ENCODE results near the gene HELB. TPM values are rescaled to one million over a fixed set of nuclear protein-coding genes. Genes with fewer than 3 reads are reported as not detected.

The HELB gene
- 10 to 100 TPM; 29.2 to 45.6 (median 36.6) TPM for total RNA-seq
- total RNA-seq (2013) = 48.2 TPM

DNA sequence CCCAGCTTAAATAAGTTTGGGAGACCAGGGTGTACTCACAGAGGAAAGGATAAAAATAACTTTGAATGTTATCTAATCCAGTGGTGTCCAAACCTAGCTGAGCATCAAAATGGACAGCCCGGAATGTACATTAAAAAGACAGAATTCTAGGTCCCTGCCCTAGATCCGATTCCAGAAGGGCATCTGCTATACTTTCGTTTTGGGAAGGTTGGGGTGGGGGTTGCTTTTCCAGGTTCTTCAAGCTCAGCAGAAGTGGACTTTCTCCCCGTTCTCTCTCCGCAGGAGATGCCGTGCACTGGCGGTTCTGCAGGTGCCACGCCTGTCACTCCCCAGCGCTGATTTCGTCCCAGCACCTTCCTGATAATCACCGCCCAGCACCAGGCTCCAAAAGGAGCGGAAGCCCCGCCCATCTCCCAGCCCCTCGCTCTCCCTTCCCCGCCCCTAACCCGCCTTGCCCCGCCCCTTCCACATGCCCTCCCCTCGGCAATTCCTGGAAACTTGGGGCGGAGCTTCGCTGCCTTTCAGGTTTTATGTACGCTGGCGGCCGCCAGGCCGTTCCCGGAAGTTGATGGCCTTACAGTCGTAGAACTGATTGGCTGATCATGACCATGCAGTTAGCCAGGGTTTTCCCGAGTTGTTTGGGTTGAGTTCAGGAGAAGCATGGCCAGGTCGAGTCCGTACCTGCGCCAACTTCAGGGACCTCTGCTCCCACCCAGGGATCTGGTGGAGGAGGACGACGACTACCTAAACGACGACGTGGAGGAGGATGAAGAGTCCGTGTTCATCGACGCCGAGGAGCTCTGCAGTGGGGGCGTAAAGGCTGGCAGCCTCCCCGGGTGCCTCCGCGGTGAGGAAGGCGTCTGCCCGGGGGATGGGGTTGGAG is at the start of gene HELB:
Gene HELB (plus strand): TSS at position 550 of the 883 bp plus-strand sequence. CDS start 111 bp downstream, at position 661.
- H3K4me3 Mint-ChIP-seq = peak within 1 kb of the TSS; percentile 98
- H3K27ac Mint-ChIP-seq = peak within 1 kb of the TSS; percentile 82 to 99
- peak within 1 kb of the TSS; percentile 91 for H3K4me3 ChIP-seq (ENCODE audit: low read length)
- H3K4me1 Mint-ChIP-seq = peaks cover 39 to 47% of the 10 kb centered on the region in 2 donors
- no peaks in the 10 kb centered on the region for H3K9me3 Mint-ChIP-seq
- intact Hi-C loops (cut with micrococcal nuclease) = loop anchor here (2.0 to 10.0 kb wide), 3 partner anchors 133 to 965 kb away; partner anchors contain the start of genes CAND1, LLPH and TMBIM4
- under 1% methylated on average over 45 of the region's 45 CpGs for WGBS (ENCODE audit: insufficient coverage)
- ATAC-seq = peak; percentile 86 to 94 (median 89)
- H3K9me3 ChIP-seq (ENCODE audit: control insufficient read depth, insufficient read depth, low read length) = no peaks in the 10 kb centered on the region
- peak; percentile 82 to 97 for DNase-seq
- no peaks in the 10 kb centered on the region for H3K27me3 ChIP-seq (ENCODE audit: control insufficient read depth, insufficient read depth, low read length)
- H3K27me3 Mint-ChIP-seq (ENCODE audit: low read depth in 2 of 2) = no peaks in the 10 kb centered on the region
- TF ChIP-seq, protein P1, sequence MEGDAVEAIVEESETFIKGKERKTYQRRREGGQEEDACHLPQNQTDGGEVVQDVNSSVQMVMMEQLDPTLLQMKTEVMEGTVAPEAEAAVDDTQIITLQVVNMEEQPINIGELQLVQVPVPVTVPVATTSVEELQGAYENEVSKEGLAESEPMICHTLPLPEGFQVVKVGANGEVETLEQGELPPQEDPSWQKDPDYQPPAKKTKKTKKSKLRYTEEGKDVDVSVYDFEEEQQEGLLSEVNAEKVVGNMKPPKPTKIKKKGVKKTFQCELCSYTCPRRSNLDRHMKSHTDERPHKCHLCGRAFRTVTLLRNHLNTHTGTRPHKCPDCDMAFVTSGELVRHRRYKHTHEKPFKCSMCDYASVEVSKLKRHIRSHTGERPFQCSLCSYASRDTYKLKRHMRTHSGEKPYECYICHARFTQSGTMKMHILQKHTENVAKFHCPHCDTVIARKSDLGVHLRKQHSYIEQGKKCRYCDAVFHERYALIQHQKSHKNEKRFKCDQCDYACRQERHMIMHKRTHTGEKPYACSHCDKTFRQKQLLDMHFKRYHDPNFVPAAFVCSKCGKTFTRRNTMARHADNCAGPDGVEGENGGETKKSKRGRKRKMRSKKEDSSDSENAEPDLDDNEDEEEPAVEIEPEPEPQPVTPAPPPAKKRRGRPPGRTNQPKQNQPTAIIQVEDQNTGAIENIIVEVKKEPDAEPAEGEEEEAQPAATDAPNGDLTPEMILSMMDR (IDR thresholded peaks at IDR 0.05) = no peak
- peaks cover 16% of the 10 kb centered on the region for H3K36me3 ChIP-seq (ENCODE audit: control insufficient read depth, insufficient read depth, low read length)
- H3K36me3 Mint-ChIP-seq = peaks cover 5% of the 10 kb centered on the region
- H3K27ac ChIP-seq (ENCODE audit: low read length) = peak within 1 kb of the TSS; percentile 84
- H3K4me1 ChIP-seq (ENCODE audit: control insufficient read depth, insufficient read depth, low read length) = peaks cover 14% of the 10 kb centered on the region

DNA sequence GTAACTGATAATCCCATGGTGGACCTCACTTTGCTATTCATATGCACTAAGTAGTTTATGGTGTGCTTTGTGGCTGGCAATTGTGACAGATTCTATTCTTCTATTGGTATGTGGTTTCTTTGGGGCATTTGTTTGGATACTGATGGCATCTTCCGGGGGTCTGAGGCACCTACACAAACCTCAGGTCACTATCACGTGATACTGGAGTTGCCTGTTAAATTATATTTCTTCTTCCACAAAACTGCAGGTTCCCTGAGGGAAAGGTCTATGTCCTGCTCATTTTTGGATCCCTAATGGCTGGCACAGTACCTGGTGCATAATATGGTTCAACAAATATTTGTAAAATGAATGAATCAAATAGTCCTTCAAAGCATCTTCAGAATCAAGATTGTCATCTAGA is 49.5 kb upstream of the HELB start:
- ATAC-seq (no peak), DNase-seq (no peak)
- no peak overlapping the region for H3K4me3 ChIP-seq (ENCODE audit: low read length)
- Mint-ChIP-seq H3K4me1 (no peaks in the 10 kb centered on the region), H3K27ac (no peak overlapping the region), H3K27me3 (ENCODE audit: low read depth in 2 of 2) (no peaks in the 10 kb centered on the region), H3K36me3 (no peaks in the 10 kb centered on the region), H3K9me3 (no peaks in the 10 kb centered on the region), H3K4me3 (no peak overlapping the region)
- 92% methylated on average over 2 of the region's 2 CpGs for WGBS (ENCODE audit: insufficient coverage)
- H3K4me1 ChIP-seq (ENCODE audit: control insufficient read depth, insufficient read depth, low read length) = no peaks in the 10 kb centered on the region
- intact Hi-C loops (cut with micrococcal nuclease) = no loop called here
- no peaks in the 10 kb centered on the region for H3K9me3 ChIP-seq (ENCODE audit: control insufficient read depth, insufficient read depth, low read length)
- H3K36me3 ChIP-seq (ENCODE audit: control insufficient read depth, insufficient read depth, low read length) = no peaks in the 10 kb centered on the region
- TF ChIP-seq, protein P1 (IDR thresholded peaks at IDR 0.05) = no peak
- no peaks in the 10 kb centered on the region for H3K27me3 ChIP-seq (ENCODE audit: control insufficient read depth, insufficient read depth, low read length)
- H3K27ac ChIP-seq (ENCODE audit: low read length) = no peak overlapping the region

DNA sequence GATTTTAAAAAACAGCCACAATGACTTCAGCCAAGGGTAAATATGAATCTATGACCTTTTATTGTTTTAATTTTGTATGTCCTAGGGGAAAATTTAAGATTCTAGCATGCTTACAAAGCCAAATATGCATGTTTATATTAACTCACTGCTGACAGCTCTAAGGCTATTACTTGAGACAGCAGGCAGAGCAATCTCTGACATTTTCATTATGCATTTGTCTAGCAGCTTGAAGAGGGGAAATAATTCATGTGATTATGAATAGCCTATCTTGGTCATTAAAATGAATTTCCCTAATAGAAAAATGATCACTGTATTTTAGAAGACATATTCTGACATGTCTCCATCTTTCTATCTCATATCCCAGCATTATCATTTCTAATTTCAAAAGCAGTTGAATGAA is 46.6 kb upstream of the HELB start:
- Histone ChIP-seq H3K36me3 (ENCODE audit: control insufficient read depth, insufficient read depth, low read length) (no peaks in the 10 kb centered on the region), H3K27ac (ENCODE audit: low read length) (no peak overlapping the region), H3K4me1 (ENCODE audit: control insufficient read depth, insufficient read depth, low read length) (no peaks in the 10 kb centered on the region), H3K27me3 (ENCODE audit: control insufficient read depth, insufficient read depth, low read length) (no peaks in the 10 kb centered on the region), H3K9me3 (ENCODE audit: control insufficient read depth, insufficient read depth, low read length) (no peaks in the 10 kb centered on the region), H3K4me3 (ENCODE audit: low read length) (no peak overlapping the region)
- TF ChIP-seq, protein P1 (IDR thresholded peaks at IDR 0.05) = no peak
- H3K27ac Mint-ChIP-seq = no peak overlapping the region
- no peak overlapping the region for H3K4me3 Mint-ChIP-seq
- H3K9me3 Mint-ChIP-seq = no peaks in the 10 kb centered on the region
- ATAC-seq = no peak
- no peaks in the 10 kb centered on the region for H3K36me3 Mint-ChIP-seq
- intact Hi-C loops (cut with micrococcal nuclease) = no loop called here
- DNase-seq = no peak
- H3K27me3 Mint-ChIP-seq (ENCODE audit: low read depth in 2 of 2) = peaks cover 0 to 2% of the 10 kb centered on the region in 2 donors
- no peaks in the 10 kb centered on the region for H3K4me1 Mint-ChIP-seq
